Measurements from ENCODE around the gene PLCB1. TPM values are rescaled to one million over a fixed set of nuclear protein-coding genes. Genes with fewer than 3 reads are reported as not detected.
"Not testable (repeated sequence)": the region's sequence is repeated elsewhere in the genome, so short reads cannot be mapped to it uniquely, and the experiment has no call there.

Gene PLCB1
- total RNA-seq, 2 donors from 2014 or later = 3.2 to 3.4 TPM

DNA sequence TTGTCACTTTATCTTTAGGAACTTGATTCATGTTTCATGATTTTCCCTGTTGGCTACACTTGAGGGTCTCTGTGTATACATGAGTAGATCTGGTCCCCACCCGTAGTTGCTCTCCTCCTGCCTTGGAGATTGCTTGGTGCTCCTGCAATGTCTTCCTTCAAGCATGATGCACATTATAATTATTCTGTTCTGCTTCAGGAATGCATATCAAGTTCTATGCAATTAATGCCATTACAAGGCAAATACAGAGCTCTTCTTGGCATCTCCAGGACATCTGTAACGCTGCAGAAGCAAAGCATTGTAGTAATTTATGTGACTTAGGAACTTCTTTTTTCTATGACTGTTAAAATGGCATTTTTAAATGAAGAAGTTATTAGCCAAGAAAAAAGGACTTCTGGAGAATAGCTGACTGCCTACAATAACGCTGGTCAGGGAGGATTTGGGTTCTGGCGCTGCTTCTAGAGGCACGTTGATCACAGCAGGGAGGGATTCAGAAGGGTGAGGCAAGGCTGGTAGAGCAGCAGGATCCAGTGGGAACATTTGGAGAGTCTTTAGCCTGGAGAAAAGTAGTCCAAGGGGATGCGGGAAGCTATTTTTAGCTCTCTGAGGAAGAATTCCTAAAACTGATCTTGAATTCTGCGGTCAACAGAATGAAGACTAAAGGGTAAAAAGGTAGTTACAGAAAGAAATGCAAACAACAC, 203.6 kb downstream of the PLCB1 start:
- Mint-ChIP-seq H3K4me3 (no peak overlapping the region), H3K4me1 (ENCODE audit: low read depth) (no peaks in the 10 kb centered on the region)

DNA sequence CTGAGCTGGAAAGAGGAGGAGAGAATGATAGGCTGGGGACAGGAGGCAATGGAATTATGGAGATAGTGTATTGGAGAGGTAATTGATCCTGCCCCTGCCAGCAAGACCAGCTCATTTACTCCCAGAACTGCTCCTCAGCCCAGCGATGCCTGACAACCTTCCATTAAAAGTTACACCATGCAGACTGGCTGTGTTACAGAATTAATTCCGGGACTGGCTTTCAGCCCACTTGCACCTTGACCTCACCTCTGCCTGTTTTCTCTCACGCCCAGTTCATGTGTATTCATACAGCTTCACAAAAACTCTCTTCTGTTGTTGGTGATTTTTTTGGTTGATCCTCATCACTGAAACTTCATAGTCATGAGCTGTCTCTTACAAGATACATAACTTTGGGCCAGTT, 207.3 kb downstream of the PLCB1 start:
- Mint-ChIP-seq H3K4me3 (no peak overlapping the region), H3K4me1 (ENCODE audit: low read depth) (no peaks in the 10 kb centered on the region), H3K27ac (no peak overlapping the region), H3K27me3 (ENCODE audit: low read depth) (no peaks in the 10 kb centered on the region), H3K9me3 (no peaks in the 10 kb centered on the region), H3K36me3 (ENCODE audit: insufficient read depth in 2 of 2) (no peaks in the 10 kb centered on the region)
- DNase-seq (no peak), ATAC-seq (replicated peaks in 1 of 2) (no peak)

More for the DNA sequence above, 203.6 kb downstream of the PLCB1 start:
- ATAC-seq (replicated peaks in 1 of 2) (no peak), DNase-seq (no peak)
- H3K9me3 Mint-ChIP-seq = no peaks in the 10 kb centered on the region
- H3K27me3 Mint-ChIP-seq (ENCODE audit: low read depth) = no peaks in the 10 kb centered on the region
- H3K27ac Mint-ChIP-seq = peak overlapping the region; percentile 27
- H3K36me3 Mint-ChIP-seq (ENCODE audit: insufficient read depth in 2 of 2) = no peaks in the 10 kb centered on the region

DNA sequence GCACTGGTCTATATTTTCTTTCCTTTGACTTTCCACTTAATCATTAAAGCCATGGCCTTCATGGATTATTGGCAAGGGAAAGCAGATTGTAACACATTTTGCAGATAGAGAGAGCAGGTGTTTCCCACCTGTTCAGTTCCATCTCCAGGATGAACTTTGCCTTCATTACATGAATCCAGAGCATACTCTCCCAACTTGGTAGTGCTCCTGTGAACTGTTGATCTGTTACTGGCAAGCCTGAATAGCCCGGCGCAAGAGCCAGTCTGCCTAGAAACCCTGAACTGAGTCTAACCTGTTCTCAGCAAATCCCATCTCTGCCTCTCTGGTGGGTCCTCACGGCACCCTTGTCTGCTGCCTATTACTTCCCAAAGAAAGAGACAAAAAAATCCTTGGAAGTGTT, 210.3 kb downstream of the PLCB1 start:
- DNase-seq (no peak), ATAC-seq (replicated peaks in 1 of 2) (no peak)
- Mint-ChIP-seq H3K36me3 (ENCODE audit: insufficient read depth in 2 of 2) (no peaks in the 10 kb centered on the region), H3K9me3 (no peaks in the 10 kb centered on the region), H3K4me3 (no peak overlapping the region), H3K27me3 (ENCODE audit: low read depth) (no peaks in the 10 kb centered on the region), H3K4me1 (ENCODE audit: low read depth) (no peaks in the 10 kb centered on the region), H3K27ac (no peak overlapping the region)

DNA sequence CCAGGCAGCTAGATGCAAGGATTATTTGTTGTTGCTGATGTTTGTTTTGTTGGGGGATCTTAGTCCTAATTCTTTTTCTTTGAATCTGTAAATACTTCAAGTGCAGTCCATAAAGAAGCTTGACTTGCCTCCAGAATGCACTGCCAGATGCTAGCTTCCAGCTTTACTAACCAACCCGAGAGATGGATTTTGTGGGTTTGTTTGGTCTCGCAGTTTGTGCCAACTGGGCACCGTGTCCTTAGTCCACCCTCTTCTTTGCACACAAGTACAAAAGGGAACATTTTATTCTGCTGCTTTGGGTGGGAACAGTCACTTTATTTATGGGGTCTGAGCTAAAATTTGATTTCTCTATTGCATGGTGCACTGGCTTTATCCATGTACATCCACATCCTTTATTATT, 212.0 kb downstream of the PLCB1 start:
- Mint-ChIP-seq H3K4me1 (ENCODE audit: low read depth) (no peaks in the 10 kb centered on the region), H3K4me3 (no peak overlapping the region), H3K9me3 (no peaks in the 10 kb centered on the region), H3K36me3 (ENCODE audit: insufficient read depth in 2 of 2) (no peaks in the 10 kb centered on the region), H3K27me3 (ENCODE audit: low read depth) (no peaks in the 10 kb centered on the region), H3K27ac (no peak overlapping the region)
- DNase-seq = no peak
- no peak for ATAC-seq (replicated peaks in 1 of 2)

DNA sequence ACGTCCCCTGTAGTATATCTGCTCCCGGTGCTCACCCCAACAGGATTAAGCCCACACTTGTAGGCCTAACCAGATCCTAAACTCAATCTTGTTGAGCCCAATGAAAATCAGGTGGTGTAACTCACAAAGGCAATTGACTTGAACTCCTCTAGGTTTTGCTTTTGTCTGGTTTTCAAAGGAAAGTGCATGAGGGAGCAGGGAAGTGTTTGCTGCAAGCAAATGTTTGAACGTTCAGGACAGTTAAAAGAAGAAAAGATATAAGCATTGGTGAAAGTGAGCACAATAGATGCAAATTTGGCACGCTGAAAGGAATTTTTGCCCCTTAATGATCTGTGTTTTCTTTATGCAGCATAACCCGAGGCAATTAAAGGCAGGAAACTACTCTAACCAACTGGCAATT, 212.6 kb downstream of the PLCB1 start:
- Mint-ChIP-seq H3K4me3 (no peak overlapping the region), H3K4me1 (ENCODE audit: low read depth) (no peaks in the 10 kb centered on the region), H3K36me3 (ENCODE audit: insufficient read depth in 2 of 2) (no peaks in the 10 kb centered on the region), H3K27me3 (ENCODE audit: low read depth) (no peaks in the 10 kb centered on the region), H3K9me3 (no peaks in the 10 kb centered on the region), H3K27ac (no peak overlapping the region)
- DNase-seq (no peak), ATAC-seq (replicated peaks in 1 of 2) (no peak)

DNA sequence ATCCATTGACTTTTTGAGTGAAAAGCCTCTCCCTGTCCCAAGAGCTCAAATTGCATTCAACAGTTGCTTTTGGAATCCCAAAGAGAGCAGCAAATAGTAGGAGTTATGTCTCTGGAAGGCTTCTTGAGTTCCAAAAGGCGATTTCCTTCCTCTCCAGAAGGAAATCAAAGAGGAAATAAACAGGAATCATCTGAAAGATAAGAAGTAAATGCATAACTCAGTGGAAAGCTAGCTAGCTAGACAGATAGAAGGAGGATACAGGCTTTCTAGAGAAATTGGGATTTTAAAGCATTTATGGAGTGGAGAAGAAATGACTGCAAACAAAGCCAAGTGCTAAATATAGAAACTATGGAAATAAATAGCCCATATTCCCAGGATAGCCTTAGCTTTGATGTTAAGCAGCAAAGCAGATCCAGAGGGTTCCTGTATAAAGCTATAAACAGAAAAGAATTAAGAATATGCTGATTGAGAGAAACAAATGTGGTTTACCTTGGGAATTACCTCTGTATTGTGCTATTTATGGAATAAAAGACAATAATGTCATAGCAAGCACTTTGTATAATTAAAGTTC, 214.7 kb downstream of the PLCB1 start:
- H3K9me3 Mint-ChIP-seq = peaks cover 0 to 3% of the 10 kb centered on the region in 2 donors
- H3K27ac Mint-ChIP-seq = no peak overlapping the region
- no peaks in the 10 kb centered on the region for H3K27me3 Mint-ChIP-seq (ENCODE audit: low read depth)

DNA sequence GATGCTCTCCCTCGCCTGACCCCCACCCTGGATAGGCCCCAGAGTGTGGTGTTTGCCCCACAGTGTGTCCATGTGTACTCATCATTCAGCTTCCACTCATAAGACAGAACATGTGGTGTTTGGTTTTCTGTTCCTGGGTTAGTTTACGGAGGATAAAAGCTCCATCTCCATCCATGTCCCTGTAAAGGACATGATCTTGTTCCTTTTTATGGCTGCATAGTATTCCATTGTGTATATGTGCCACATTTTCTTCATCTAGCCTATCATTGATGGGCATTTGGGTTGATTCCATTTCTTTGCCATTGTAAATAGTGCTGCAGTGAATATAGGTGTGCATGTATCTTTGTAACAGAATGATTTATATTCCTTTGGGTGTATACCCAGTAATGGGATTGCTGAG, 218.2 kb downstream of the PLCB1 start:
- not testable (repeated sequence) for H3K4me3 Mint-ChIP-seq; H3K4me1 Mint-ChIP-seq (ENCODE audit: low read depth); H3K27me3 Mint-ChIP-seq (ENCODE audit: low read depth); DNase-seq; H3K9me3 Mint-ChIP-seq; H3K27ac Mint-ChIP-seq; ATAC-seq (replicated peaks in 1 of 2); H3K36me3 Mint-ChIP-seq (ENCODE audit: insufficient read depth in 2 of 2)

More for the DNA sequence above, 214.7 kb downstream of the PLCB1 start:
- Mint-ChIP-seq H3K36me3 (ENCODE audit: insufficient read depth in 2 of 2) (no peaks in the 10 kb centered on the region), H3K4me3 (no peak overlapping the region), H3K4me1 (ENCODE audit: low read depth) (no peaks in the 10 kb centered on the region)
- ATAC-seq (replicated peaks in 1 of 2) = no peak
- DNase-seq = no peak

DNA sequence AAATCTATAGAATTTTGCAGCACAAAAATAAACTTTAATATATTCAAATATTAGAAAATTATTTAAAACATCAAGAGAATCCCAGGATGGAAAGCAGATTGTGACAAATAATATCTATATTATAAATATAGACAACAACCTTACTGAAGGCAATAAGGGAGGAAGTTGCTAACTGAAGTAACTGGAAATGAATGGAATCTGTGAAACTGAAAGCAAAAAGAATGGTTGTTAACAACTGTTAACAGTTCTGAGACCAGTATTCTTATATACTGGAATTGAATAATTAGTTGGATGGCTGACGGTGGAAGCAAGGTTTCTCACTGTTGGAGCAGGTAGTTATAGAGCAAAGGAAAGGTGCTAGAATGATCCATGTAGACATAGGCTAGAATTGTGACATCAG, 220.4 kb downstream of the PLCB1 start:
- DNase-seq = no peak
- Mint-ChIP-seq H3K9me3 (peaks cover 0 to 3% of the 10 kb centered on the region in 2 donors), H3K27me3 (ENCODE audit: low read depth) (no peaks in the 10 kb centered on the region), H3K4me1 (ENCODE audit: low read depth) (no peaks in the 10 kb centered on the region), H3K27ac (no peak overlapping the region), H3K36me3 (ENCODE audit: insufficient read depth in 2 of 2) (no peaks in the 10 kb centered on the region), H3K4me3 (no peak overlapping the region)
- ATAC-seq (replicated peaks in 1 of 2) = no peak

DNA sequence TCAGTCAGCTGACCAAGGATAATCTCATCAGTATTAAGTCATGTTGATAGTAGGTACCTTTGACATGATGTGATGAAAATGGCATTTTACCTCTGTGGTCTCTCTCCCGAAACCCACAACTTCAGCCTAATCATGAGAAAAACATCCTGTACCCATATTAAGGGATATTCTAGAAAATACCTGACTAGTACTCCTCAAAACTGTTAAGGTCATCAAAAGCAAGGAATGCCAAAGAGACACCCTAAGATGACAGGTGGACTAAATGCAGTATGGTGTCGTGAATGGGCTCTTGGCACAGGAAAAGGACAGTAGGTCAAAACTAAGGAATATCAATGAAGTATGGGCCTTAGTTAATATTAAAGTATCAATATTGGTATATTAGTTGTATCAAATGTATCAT, 221.4 kb downstream of the PLCB1 start:
- ATAC-seq (replicated peaks in 1 of 2) = no peak
- H3K27ac Mint-ChIP-seq = no peak overlapping the region
- peaks cover 0 to 3% of the 10 kb centered on the region in 2 donors for H3K9me3 Mint-ChIP-seq
- H3K36me3 Mint-ChIP-seq (ENCODE audit: insufficient read depth in 2 of 2) = no peaks in the 10 kb centered on the region
- H3K4me3 Mint-ChIP-seq = no peak overlapping the region
- H3K27me3 Mint-ChIP-seq (ENCODE audit: low read depth) = no peaks in the 10 kb centered on the region
- H3K4me1 Mint-ChIP-seq (ENCODE audit: low read depth) = no peaks in the 10 kb centered on the region
- no peak for DNase-seq

DNA sequence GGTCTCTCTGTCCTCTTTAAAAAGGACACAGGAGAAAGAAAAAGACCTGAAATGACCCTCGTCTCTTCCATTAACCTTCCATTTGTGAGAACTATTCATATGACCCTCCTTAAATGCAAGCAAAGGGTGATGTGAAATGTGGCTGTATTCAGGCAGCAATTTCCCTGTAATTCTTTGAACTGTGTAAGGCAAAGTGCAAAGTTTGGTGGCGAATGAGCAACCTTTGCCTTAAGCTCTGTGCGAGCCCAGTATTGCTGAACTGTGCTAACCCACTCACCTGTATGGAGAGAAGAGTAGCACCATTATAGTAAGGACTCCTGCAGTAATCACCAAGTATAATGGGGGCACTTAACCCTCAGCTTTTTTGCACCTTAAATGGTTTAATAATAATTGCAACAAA, 223.4 kb downstream of the PLCB1 start:
- DNase-seq = no peak
- H3K27me3 Mint-ChIP-seq (ENCODE audit: low read depth) = no peaks in the 10 kb centered on the region
- H3K4me1 Mint-ChIP-seq (ENCODE audit: low read depth) = no peaks in the 10 kb centered on the region
- no peaks in the 10 kb centered on the region for H3K36me3 Mint-ChIP-seq (ENCODE audit: insufficient read depth in 2 of 2)
- no peak overlapping the region for H3K4me3 Mint-ChIP-seq
- no peak overlapping the region for H3K27ac Mint-ChIP-seq
- ATAC-seq (replicated peaks in 1 of 2) = no peak
- H3K9me3 Mint-ChIP-seq = no peaks in the 10 kb centered on the region

DNA sequence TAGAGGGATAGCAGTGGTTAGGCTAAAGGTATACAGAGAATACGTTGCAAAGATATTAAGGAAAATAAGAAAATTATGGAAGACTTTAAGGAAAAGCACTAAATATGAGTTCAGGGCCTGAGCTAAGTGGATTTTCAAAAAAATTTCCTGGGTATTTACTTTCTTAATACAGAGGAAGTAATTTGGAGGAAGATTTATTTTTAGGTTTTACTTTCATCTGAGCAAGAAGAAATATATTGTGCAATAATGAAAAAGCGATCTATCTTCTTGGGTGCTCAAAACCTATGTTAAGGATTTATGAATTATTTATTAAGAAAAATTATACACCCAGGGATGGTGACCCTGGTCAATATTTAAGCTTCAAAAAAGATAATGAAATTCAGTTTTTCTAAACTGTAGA, 224.7 kb downstream of the PLCB1 start:
- Mint-ChIP-seq H3K9me3 (no peaks in the 10 kb centered on the region), H3K4me1 (ENCODE audit: low read depth) (peaks cover 11% of the 10 kb centered on the region), H3K27me3 (ENCODE audit: low read depth) (no peaks in the 10 kb centered on the region), H3K36me3 (ENCODE audit: insufficient read depth in 2 of 2) (no peaks in the 10 kb centered on the region), H3K4me3 (no peak overlapping the region), H3K27ac (no peak overlapping the region)
- no peak for ATAC-seq (replicated peaks in 1 of 2)
- no peak for DNase-seq

DNA sequence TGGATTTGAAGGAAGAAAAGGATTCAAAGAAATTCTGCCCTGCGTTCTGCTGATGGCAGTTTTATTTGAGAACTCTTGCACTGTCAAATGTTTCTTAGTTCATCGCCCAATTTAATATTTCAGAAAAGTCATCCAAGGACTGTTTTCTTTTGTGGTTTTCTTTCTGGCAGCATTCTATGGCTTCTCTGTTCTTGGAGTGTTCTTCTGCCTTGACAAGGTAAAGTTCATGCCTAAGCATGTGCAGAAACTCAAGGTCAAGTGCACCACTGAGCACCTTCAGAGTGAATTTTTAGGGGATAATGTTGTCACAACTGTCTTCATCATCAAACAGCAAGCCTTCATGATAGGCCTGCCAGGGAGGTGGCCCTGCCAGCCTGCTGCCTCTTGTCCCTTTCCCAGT, 225.6 kb downstream of the PLCB1 start:
- Mint-ChIP-seq H3K36me3 (ENCODE audit: insufficient read depth in 2 of 2) (no peaks in the 10 kb centered on the region), H3K27ac (no peak overlapping the region), H3K9me3 (no peaks in the 10 kb centered on the region), H3K4me1 (ENCODE audit: low read depth) (peaks cover 11% of the 10 kb centered on the region), H3K4me3 (no peak overlapping the region), H3K27me3 (ENCODE audit: low read depth) (no peaks in the 10 kb centered on the region)
- ATAC-seq (replicated peaks in 1 of 2) (no peak), DNase-seq (no peak)

DNA sequence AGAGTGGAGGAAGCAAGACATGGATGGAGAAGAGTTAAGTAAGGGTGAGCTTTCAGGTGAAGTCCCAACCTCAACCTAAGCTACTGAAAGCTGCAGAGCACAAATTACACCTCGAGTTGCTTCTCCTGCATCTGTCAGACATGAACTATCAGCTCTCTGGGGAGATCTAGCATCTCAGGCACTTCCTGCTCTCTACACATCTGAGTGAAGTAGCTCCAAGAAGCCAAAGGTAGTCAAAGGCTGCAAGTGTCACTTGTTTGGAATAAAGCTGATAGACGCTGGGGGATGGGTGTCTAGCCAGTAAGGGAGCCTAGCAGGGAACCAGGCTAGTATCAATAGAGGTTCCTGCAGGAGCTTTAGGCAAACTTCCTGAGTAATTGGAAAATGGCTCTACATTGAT, 228.0 kb downstream of the PLCB1 start:
- no peak for ATAC-seq (replicated peaks in 1 of 2)
- no peak overlapping the region for H3K4me3 Mint-ChIP-seq
- no peak for DNase-seq
- no peaks in the 10 kb centered on the region for H3K9me3 Mint-ChIP-seq
- H3K27ac Mint-ChIP-seq = no peak overlapping the region
- H3K4me1 Mint-ChIP-seq (ENCODE audit: low read depth) = peaks cover 11% of the 10 kb centered on the region
- no peaks in the 10 kb centered on the region for H3K36me3 Mint-ChIP-seq (ENCODE audit: insufficient read depth in 2 of 2)
- H3K27me3 Mint-ChIP-seq (ENCODE audit: low read depth) = peaks cover 3% of the 10 kb centered on the region

All from activated T-cell treated with anti-CD3 and anti-CD28 coated beads, Interleukin-2, amount 50 U/mL, for 72 hours (primary cell).